MM.1S (cell line): ENCODE results near the gene SYAP1.

ENCODE experiments used
- DNase-seq: peaks from one replicate; pipeline ENCODE4 v3.0.0-alpha.2; 2015
- H2AFZ ChIP-seq: fragments of 300-600 bp; sonication (generic); 2 replicates; pipeline ENCODE4 v1.6.0; 2016; ENCODE audit warnings: antibody characterized with exemption, low read length
- H3F3A ChIP-seq: fragments of 300-600 bp; sonication (generic); 2 replicates; pipeline ENCODE4 v1.6.1; 2016; ENCODE audit warnings: mild to moderate bottlenecking, antibody characterized with exemption, low read length, moderate library complexity, mixed read lengths; ENCODE audit not compliant: insufficient read depth
- H3K27ac ChIP-seq: fragments of 300-600 bp; sonication (generic); 2 replicates; pipeline ENCODE4 v1.5.1; 2016; ENCODE audit warnings: mild to moderate bottlenecking, low read length
- H3K27me3 ChIP-seq: fragments of 300-600 bp; sonication (generic); replicated peaks from 2 replicates; pipeline ENCODE4 v1.6.0; 2016; ENCODE audit warnings: low read length; ENCODE audit not compliant: insufficient read depth
- H3K36me3 ChIP-seq: fragments of 300-600 bp; sonication (generic); replicated peaks from 2 replicates; pipeline ENCODE4 v1.6.1; 2016; ENCODE audit warnings: mild to moderate bottlenecking, low read length, mixed read lengths; ENCODE audit not compliant: insufficient read depth
- H3K4me1 ChIP-seq: fragments of 300-600 bp; sonication (generic); 2 replicates; pipeline ENCODE4 v1.6.1; 2016; ENCODE audit warnings: low read length, mixed read lengths
- H3K4me2 ChIP-seq: fragments of 300-600 bp; sonication (generic); 2 replicates; pipeline ENCODE4 v1.6.0; 2016; ENCODE audit warnings: low read depth, low read length
- H3K4me3 ChIP-seq: fragments of 300-600 bp; sonication (generic); 2 replicates; pipeline ENCODE4 v1.5.1; 2016; ENCODE audit warnings: low read length, mixed read lengths
- H3K79me2 ChIP-seq: fragments of 300-600 bp; sonication (generic); 2 replicates; pipeline ENCODE4 v1.6.1; 2016; ENCODE audit warnings: mixed run types, low read length, mixed read lengths
- H3K9ac ChIP-seq: fragments of 300-600 bp; sonication (generic); 2 replicates; pipeline ENCODE4 v1.6.1; 2016; ENCODE audit warnings: low read length, mixed read lengths
- H3K9me2 ChIP-seq: fragments of 300-600 bp; sonication (generic); replicated peaks from 2 replicates; pipeline ENCODE4 v1.6.1; 2016; ENCODE audit warnings: mild to moderate bottlenecking, low read length, mixed read lengths; ENCODE audit not compliant: insufficient read depth
- H3K9me3 ChIP-seq: fragments of 300-600 bp; sonication (generic); replicated peaks from 2 replicates; pipeline ENCODE4 v1.6.1; 2016; ENCODE audit warnings: mild to moderate bottlenecking, low read length, mixed read lengths; ENCODE audit not compliant: insufficient read depth
- H4K20me1 ChIP-seq: fragments of 300-600 bp; sonication (generic); 2 replicates; pipeline ENCODE4 v1.6.1; 2016; ENCODE audit warnings: mild to moderate bottlenecking, low read length, moderate library complexity, mixed read lengths; ENCODE audit not compliant: insufficient read depth
- CTCF ChIP-seq: fragments of 300-600 bp; sonication (generic); IDR thresholded peaks from 2 replicates; pipeline ENCODE4 v1.5.1; 2016; ENCODE audit warnings: antibody characterized with exemption, low read length, mixed read lengths
- EZH2 ChIP-seq: fragments of 300-600 bp; sonication (generic); optimal IDR thresholded peaks from 2 replicates; pipeline ENCODE3; 2017; ENCODE audit warnings: low read depth, mild to moderate bottlenecking, antibody characterized with exemption, low read length, mixed read lengths
- EZH2phosphoT487 ChIP-seq: fragments of 300-600 bp; sonication (generic); IDR thresholded peaks from 2 replicates; pipeline ENCODE4 v1.6.1; 2018; ENCODE audit warnings: antibody characterized with exemption, low read length

SYAP1 gene

GRCh38 chrX:16788477-16788876, 69.1 kb downstream of the SYAP1 start:
- no peak overlapping the region for H3K4me3 ChIP-seq
- no peak for DNase-seq
- H3K4me1 ChIP-seq = peaks cover 4% of the 10 kb centered on the region; the same call in 1 of the 2 replicates
- H3K27me3 ChIP-seq = no peaks in the 10 kb centered on the region
- no peak for TF ChIP-seq EZH2phosphoT487
- TF ChIP-seq EZH2 = no peak
- no peak for TF ChIP-seq CTCF
- no peak overlapping the region for H2AFZ ChIP-seq
- H3K36me3 ChIP-seq = no peaks in the 10 kb centered on the region
- no peaks in the 10 kb centered on the region for H3F3A ChIP-seq
- no peaks in the 10 kb centered on the region for H3K9me3 ChIP-seq
- no peak overlapping the region for H3K27ac ChIP-seq
- no peaks in the 10 kb centered on the region for H3K9me2 ChIP-seq
- no peaks in the 10 kb centered on the region for H4K20me1 ChIP-seq
- peaks cover 61% of the 10 kb centered on the region for H3K79me2 ChIP-seq
- H3K9ac ChIP-seq = no peak overlapping the region
- no peak overlapping the region for H3K4me2 ChIP-seq

GRCh38 chrX:16796298-16796697, 76.9 kb downstream of the SYAP1 start:
- Histone ChIP-seq H3K4me2 (no peak overlapping the region), H3K9me3 (no peaks in the 10 kb centered on the region), H4K20me1 (no peaks in the 10 kb centered on the region), H3K4me1 (no peaks in the 10 kb centered on the region), H3K79me2 (peaks cover 75% of the 10 kb centered on the region), H3K36me3 (no peaks in the 10 kb centered on the region), H2AFZ (no peak overlapping the region), H3K9me2 (no peaks in the 10 kb centered on the region), H3K27ac (no peak overlapping the region), H3K27me3 (no peaks in the 10 kb centered on the region), H3K9ac (no peak overlapping the region), H3F3A (no peaks in the 10 kb centered on the region), H3K4me3 (no peak overlapping the region)
- TF ChIP-seq CTCF (no peak), EZH2phosphoT487 (no peak), EZH2 (no peak)
- DNase-seq = no peak

- H3K79me2 ChIP-seq = peaks cover 73% of the 10 kb centered on the region
Measured at GRCh38 chrX:16797358-16797757, 77.9 kb downstream of the SYAP1 start.

More at GRCh38 chrX:16797358-16797757, 77.9 kb downstream of the SYAP1 start:
- no peaks in the 10 kb centered on the region for H3K36me3 ChIP-seq
- H3K9ac ChIP-seq = no peak overlapping the region
- H3K27ac ChIP-seq = no peak overlapping the region
- H3F3A ChIP-seq = no peaks in the 10 kb centered on the region
- H3K4me2 ChIP-seq = no peak overlapping the region
- H4K20me1 ChIP-seq = no peaks in the 10 kb centered on the region
- no peak overlapping the region for H3K4me3 ChIP-seq
- no peak for DNase-seq
- no peak overlapping the region for H2AFZ ChIP-seq
- no peaks in the 10 kb centered on the region for H3K27me3 ChIP-seq
- no peaks in the 10 kb centered on the region for H3K9me2 ChIP-seq
- no peaks in the 10 kb centered on the region for H3K9me3 ChIP-seq
- no peak for TF ChIP-seq CTCF
- TF ChIP-seq EZH2phosphoT487 = no peak
- TF ChIP-seq EZH2 = no peak
- no peaks in the 10 kb centered on the region for H3K4me1 ChIP-seq
